Tibial nerve (tissue), 4 donors: ENCODE data around the gene PRG2. TPM values are rescaled to one million over a fixed set of nuclear protein-coding genes. Genes with fewer than 3 reads are reported as not detected.

Source experiments
- DNase-seq, 2 donors: peaks; one replicate each; pipeline ENCODE4 v3.0.0-alpha.2; 2019; ENCODE audit warnings: low spot score in 2 of 2
- H3K27ac ChIP-seq, 4 donors: fragments of 200-600 bp; sonication (generic) in 3 of 4; one replicate each; pipeline ENCODE4 v1.5.1; 2017 to 2019; ENCODE audit warnings: mild to moderate bottlenecking in 1 of 4
- H3K27me3 ChIP-seq, 2 donors: fragments of 200-600 bp; sonication (generic) in 1 of 2; one replicate each; pipeline versions ENCODE4 v1.5.1 to v1.6.0; 2017 to 2019
- H3K36me3 ChIP-seq, 3 donors: fragments of 200-600 bp; sonication (generic); one replicate each; pipeline ENCODE4 v1.5.1; 2018 to 2019
- H3K4me1 ChIP-seq, 4 donors: fragments of 200-600 bp; sonication (generic) in 3 of 4; one replicate each; pipeline ENCODE4 v1.5.1; 2017 to 2019
- H3K4me3 ChIP-seq, 4 donors: fragments of 200-600 bp; sonication (generic) in 3 of 4; one replicate each; pipeline ENCODE4 v1.5.1; 2017 to 2019; ENCODE audit warnings: mild to moderate bottlenecking in 1 of 4, moderate library complexity in 1 of 4
- H3K9me3 ChIP-seq, 4 donors: fragments of 200-600 bp; sonication (generic) in 3 of 4; one replicate each; pipeline ENCODE4 v1.5.1; 2017 to 2019
- CTCF ChIP-seq, 5 experiments: fragments of 200-600 bp in 3 of 5; fragments of 450-650 bp in 2 of 5; sonication (generic) in 3 of 5; IDR thresholded peaks; one replicate each; pipeline ENCODE4 v1.5.1; 2016 to 2019; ENCODE audit warnings: antibody characterized with exemption in 5 of 5, mild to moderate bottlenecking in 3 of 5, moderate library complexity in 2 of 5
- EP300 ChIP-seq, 2 donors: sonication (generic); formaldehyde crosslinking; IDR thresholded peaks; one replicate each; pipeline ENCODE4 v1.6.1; 2017; ENCODE audit warnings: antibody characterized with exemption in 2 of 2, mild to moderate bottlenecking in 1 of 2
- POLR2A ChIP-seq, 2 donors: fragments of 450-650 bp; IDR thresholded peaks; one replicate each; pipeline ENCODE4 v1.6.1; 2017; ENCODE audit warnings: antibody characterized with exemption in 2 of 2, mild to moderate bottlenecking in 2 of 2, moderate library complexity in 2 of 2
- WGBS, 2 donors: methylation state at CpG; one replicate each; pipeline ENCODE4 v1.1.5; 2018; 5-methylcytosine and 5-hydroxymethylcytosine counted together
- total RNA-seq, 4 donors: library from RNA; depleted of rRNA; stranded (reverse); fragments of >200 nt; gene quantifications; one replicate each; pipeline ENCODE4 v1.1.0, GENCODE V29; 2016

PRG2 gene
- total RNA-seq, 4 donors from 2014 or later: 0.39 TPM; not detected in 3

GRCh38 chr11:57434640-57435546, 44.4 kb upstream of the PRG2 start:
- peak overlapping the region in 1 of 4 donors; percentile 52 for H3K27ac ChIP-seq

DNA sequence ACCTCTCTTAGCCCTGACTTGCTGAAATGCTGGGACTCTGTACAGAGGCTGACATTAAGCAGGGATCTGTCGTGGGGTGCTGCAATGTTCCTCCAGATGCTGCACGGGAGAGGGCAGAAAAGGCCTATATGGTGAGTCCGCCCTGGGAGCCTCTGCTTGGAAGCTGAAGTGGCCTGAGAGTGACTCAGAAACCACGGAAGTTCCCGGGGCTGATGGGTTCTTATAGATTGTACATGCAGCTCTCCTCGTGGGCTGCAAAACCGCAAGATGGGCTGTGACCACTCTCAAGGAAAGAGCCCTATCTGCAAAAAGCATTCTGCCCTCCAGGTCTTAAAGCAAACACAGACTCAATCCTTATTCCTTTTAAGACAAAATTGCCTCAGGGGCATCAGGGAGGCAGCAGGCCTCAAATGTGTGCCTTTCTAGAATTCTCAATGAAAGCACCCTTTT, 42.3 kb upstream of the PRG2 start:
- no peaks in the 10 kb centered on the region for H3K36me3 ChIP-seq
- peak overlapping the region in 2 of 4 donors; percentile 70 to 77 for H3K27ac ChIP-seq
- no peaks in the 10 kb centered on the region for H3K27me3 ChIP-seq
- H3K4me1 ChIP-seq: peaks cover 5 to 58% (median 16%) of the 10 kb centered on the region in 4 donors
- 66 to 73% methylated on average over 7 of the region's 7 CpGs for WGBS, 2 donors
- no peak overlapping the region for H3K4me3 ChIP-seq
- peak in 1 of 2 donors; percentile 20 for DNase-seq
- no peak for TF ChIP-seq CTCF (IDR thresholded peaks at IDR 0.05)
- TF ChIP-seq EP300 (IDR thresholded peaks at IDR 0.05): no peak
- no peak for TF ChIP-seq POLR2A (IDR thresholded peaks at IDR 0.05)
- no peaks in the 10 kb centered on the region for H3K9me3 ChIP-seq

More at GRCh38 chr11:57434640-57435546, 44.4 kb upstream of the PRG2 start:
- H3K36me3 ChIP-seq: no peaks in the 10 kb centered on the region
- peaks cover 0 to 43% (median 8%) of the 10 kb centered on the region in 4 donors for H3K4me1 ChIP-seq
- TF ChIP-seq EP300 (IDR thresholded peaks at IDR 0.05) (peak; percentile 48 to 94), POLR2A (IDR thresholded peaks at IDR 0.05) (no peak)
- H3K27me3 ChIP-seq: no peaks in the 10 kb centered on the region
- WGBS, 2 donors: 73 to 74% methylated on average over 15 of the region's 15 CpGs
- DNase-seq: peak in 1 of 2 donors; percentile 64
- H3K9me3 ChIP-seq: no peaks in the 10 kb centered on the region
- no peak overlapping the region for H3K4me3 ChIP-seq

GRCh38 chr11:57432149-57432561, 41.7 kb upstream of the PRG2 start:
- Histone ChIP-seq H3K27ac (peak overlapping the region in 2 of 4 donors; percentile 70 to 77), H3K4me1 (peaks cover 5 to 63% (median 18%) of the 10 kb centered on the region in 4 donors), H3K27me3 (no peaks in the 10 kb centered on the region), H3K36me3 (no peaks in the 10 kb centered on the region), H3K9me3 (no peaks in the 10 kb centered on the region), H3K4me3 (no peak overlapping the region)
- 19 to 29% methylated on average over 5 of the region's 5 CpGs for WGBS, 2 donors
- TF ChIP-seq EP300 (IDR thresholded peaks at IDR 0.05) (peak in 1 of 2 donors; percentile 24), POLR2A (IDR thresholded peaks at IDR 0.05) (no peak), CTCF (IDR thresholded peaks at IDR 0.05) (no peak)
- peak in 1 of 2 donors; percentile 29 for DNase-seq

GRCh38 chr11:57430952-57431351, 40.5 kb upstream of the PRG2 start:
- Histone ChIP-seq H3K4me1 (peaks cover 5 to 75% (median 23%) of the 10 kb centered on the region in 4 donors), H3K27ac (peak overlapping the region in 1 of 4 donors; percentile 29), H3K27me3 (no peaks in the 10 kb centered on the region), H3K4me3 (no peak overlapping the region), H3K9me3 (no peaks in the 10 kb centered on the region), H3K36me3 (no peaks in the 10 kb centered on the region)
- DNase-seq: no peak
- TF ChIP-seq EP300 (IDR thresholded peaks at IDR 0.05): no peak
- no peak for TF ChIP-seq CTCF (IDR thresholded peaks at IDR 0.05)
- TF ChIP-seq POLR2A (IDR thresholded peaks at IDR 0.05): no peak
- WGBS, 2 donors: 94% methylated on average over 1 of the region's 1 CpG

DNA sequence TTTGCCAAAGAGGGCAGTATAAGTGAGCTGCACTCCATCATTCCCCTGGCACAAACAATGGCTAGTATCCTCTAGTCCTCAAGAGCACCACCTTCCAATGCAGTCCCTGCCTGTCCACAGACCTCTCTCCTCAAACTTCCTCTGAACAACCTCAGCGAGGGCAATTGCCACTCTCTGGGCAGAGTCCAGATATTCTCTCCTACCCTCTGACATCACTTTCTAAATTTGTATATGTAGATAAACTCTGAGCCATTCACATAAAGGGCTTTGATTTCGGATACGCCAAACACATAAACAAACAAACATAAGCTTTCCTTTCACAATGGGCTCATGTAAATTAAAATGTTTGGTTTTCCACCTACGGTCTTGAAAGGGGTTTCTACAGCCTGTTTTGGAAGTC, 39.5 kb upstream of the PRG2 start:
- H3K36me3 ChIP-seq: no peaks in the 10 kb centered on the region
- DNase-seq: no peak
- WGBS, 2 donors: 73 to 75% methylated on average over 4 of the region's 4 CpGs
- H3K27ac ChIP-seq: peak overlapping the region in 1 of 4 donors; percentile 97
- no peaks in the 10 kb centered on the region for H3K27me3 ChIP-seq
- TF ChIP-seq POLR2A (IDR thresholded peaks at IDR 0.05) (no peak), CTCF (IDR thresholded peaks at IDR 0.05) (no peak), EP300 (IDR thresholded peaks at IDR 0.05) (no peak)
- H3K9me3 ChIP-seq: no peaks in the 10 kb centered on the region
- peaks cover 5 to 81% (median 33%) of the 10 kb centered on the region in 4 donors for H3K4me1 ChIP-seq
- H3K4me3 ChIP-seq: no peak overlapping the region
